WTC11 (cell line): ENCODE data around the gene CFDP1. TPM values are rescaled to one million over a fixed set of nuclear protein-coding genes. Genes with fewer than 3 reads are reported as not detected.

Experiments
- ATAC-seq: fragments of 200-7000 bp; cut with Tn5 transposase; 2 replicates; pipeline ENCODE4 v1.10.0; 2021; ENCODE audit warnings: mild to moderate bottlenecking, moderate library complexity
- CTCF ChIA-PET: fragments of 300-600 bp; sonication (Branson Sonifier 250); formaldehyde crosslinking; loops from one replicate; lab custom pipeline; 2021; ENCODE audit warnings: antibody characterized with exemption; lab: Charles Lee
- POLR2A ChIA-PET: fragments of 350-600 bp; sonication (Branson Sonifier 250); formaldehyde crosslinking; loops from one replicate; lab custom pipeline; 2021; ENCODE audit warnings: antibody characterized with exemption; lab: Charles Lee
- DNase-seq: peaks from one replicate; pipeline ENCODE4 v3.0.0; 2021; ENCODE audit warnings: low spot score
- H3K27ac Mint-ChIP-seq: 2 replicates; pipeline ENCODE4 v1.8.0; 2021; ENCODE audit warnings: mixed read lengths
- H3K27me3 Mint-ChIP-seq: 2 replicates; pipeline ENCODE4 v1.8.0; 2021; ENCODE audit warnings: low read depth, mild to moderate bottlenecking, moderate library complexity, mixed read lengths
- H3K36me3 Mint-ChIP-seq: 2 replicates; pipeline ENCODE4 v1.8.0; 2021; ENCODE audit warnings: mixed read lengths
- H3K4me1 Mint-ChIP-seq: 2 replicates; pipeline ENCODE4 v1.8.0; 2022; ENCODE audit warnings: mixed read lengths
- H3K4me3 Mint-ChIP-seq: 2 replicates; pipeline ENCODE4 v1.8.0; 2021; ENCODE audit warnings: mild to moderate bottlenecking, moderate library complexity, mixed read lengths
- H3K9me3 Mint-ChIP-seq: 2 replicates; pipeline ENCODE4 v1.8.0; 2021; ENCODE audit warnings: mixed read lengths
- ATF1 ChIP-seq: sonication (generic); formaldehyde crosslinking; IDR thresholded peaks from 2 replicates; pipeline ENCODE4 v1.8.1; 2023; ENCODE audit warnings: mild to moderate bottlenecking, moderate library complexity, missing genetic modification reagents
- CBFB ChIP-seq: sonication (generic); formaldehyde crosslinking; IDR thresholded peaks from 2 replicates; pipeline ENCODE4 v1.8.1; 2022; ENCODE audit warnings: mild to moderate bottlenecking, low read depth, missing genetic modification reagents
- ELF4 ChIP-seq: sonication (generic); formaldehyde crosslinking; IDR thresholded peaks from 2 replicates; pipeline ENCODE4 v1.8.1; 2022; ENCODE audit warnings: low read depth, mild to moderate bottlenecking, moderate library complexity, missing genetic modification reagents
- FOXJ3 ChIP-seq: sonication (generic); formaldehyde crosslinking; IDR thresholded peaks from 2 replicates; pipeline ENCODE4 v1.9.0; 2021; ENCODE audit warnings: missing genetic modification reagents, mild to moderate bottlenecking, borderline replicate concordance
- GRHL2 ChIP-seq: fragments of 250-450 bp; sonication (Bioruptor Pico); IDR thresholded peaks from 2 replicates; pipeline ENCODE4 v1.8.0; 2022; ENCODE audit warnings: mild to moderate bottlenecking, moderate library complexity; ENCODE audit not compliant: insufficient replicate concordance, severe bottlenecking
- NR1H2 ChIP-seq: sonication (generic); formaldehyde crosslinking; IDR thresholded peaks from 2 replicates; pipeline ENCODE4 v1.9.0; 2021; ENCODE audit warnings: mild to moderate bottlenecking, moderate library complexity, missing genetic modification reagents
- RORB ChIP-seq: fragments of 250-450 bp; sonication (Bioruptor Pico); IDR thresholded peaks from 2 replicates; pipeline ENCODE4 v1.9.0; 2021; ENCODE audit warnings: mild to moderate bottlenecking
- SMAD3 ChIP-seq: sonication (generic); formaldehyde crosslinking; IDR thresholded peaks from 2 replicates; pipeline ENCODE4 v1.8.0; 2022; ENCODE audit warnings: missing genetic modification reagents, mild to moderate bottlenecking, borderline replicate concordance
- TEAD4 ChIP-seq: sonication (generic); formaldehyde crosslinking; IDR thresholded peaks from 2 replicates; pipeline ENCODE4 v1.8.0; 2022; ENCODE audit warnings: mild to moderate bottlenecking, missing genetic modification reagents
- ZBTB21 ChIP-seq: sonication (generic); formaldehyde crosslinking; IDR thresholded peaks from 2 replicates; pipeline ENCODE4 v1.8.1; 2023; ENCODE audit warnings: mild to moderate bottlenecking, missing genetic modification reagents, borderline replicate concordance
- ZNF138 ChIP-seq: sonication (generic); formaldehyde crosslinking; conservative IDR thresholded peaks from 2 replicates; pipeline ENCODE4 v1.8.1; 2022; ENCODE audit warnings: mild to moderate bottlenecking, moderate library complexity, missing genetic modification reagents
- ZNF416 ChIP-seq: fragments of 250-450 bp; sonication (Bioruptor Pico); IDR thresholded peaks from 2 replicates; pipeline ENCODE4 v1.9.0; 2021; ENCODE audit warnings: mild to moderate bottlenecking, inconsistent platforms
- ZNF671 ChIP-seq: fragments of 250-450 bp; sonication (Bioruptor Pico); IDR thresholded peaks from 2 replicates; pipeline ENCODE4 v1.8.0; 2021; ENCODE audit warnings: mild to moderate bottlenecking
- total RNA-seq: library from RNA; stranded (reverse); gene quantifications from 3 replicates; pipeline ENCODE4 v1.2.3, GENCODE V29; 2021
- TF ChIP-seq, protein P1 (sequence below): sonication (generic); formaldehyde crosslinking; IDR thresholded peaks from 2 replicates; pipeline ENCODE4 v1.8.0; 2023; ENCODE audit warnings: missing genetic modification reagents, mild to moderate bottlenecking, borderline replicate concordance
- TF ChIP-seq, protein P2 (sequence below): sonication (generic); formaldehyde crosslinking; IDR thresholded peaks from 2 replicates; pipeline ENCODE4 v1.8.1; 2023; ENCODE audit warnings: mild to moderate bottlenecking, missing genetic modification reagents
- TF ChIP-seq, protein P3 (sequence below): sonication (generic); formaldehyde crosslinking; IDR thresholded peaks from 2 replicates; pipeline ENCODE4 v1.8.1; 2022; ENCODE audit warnings: mild to moderate bottlenecking, moderate library complexity, missing genetic modification reagents
- TF ChIP-seq, protein P4 (sequence below): fragments of 250-450 bp; sonication (Bioruptor Pico); IDR thresholded peaks from 2 replicates; pipeline ENCODE4 v2.1.2; 2022; ENCODE audit warnings: mild to moderate bottlenecking, moderate library complexity
- TF ChIP-seq, protein P5 (sequence below): fragments of 250-450 bp; sonication (Bioruptor Pico); conservative IDR thresholded peaks from 2 replicates; pipeline ENCODE4 v1.9.0; 2021; ENCODE audit warnings: mild to moderate bottlenecking
- TF ChIP-seq, protein P6 (sequence below): sonication (generic); formaldehyde crosslinking; IDR thresholded peaks from 2 replicates; pipeline ENCODE4 v1.8.0; 2022; ENCODE audit warnings: mild to moderate bottlenecking, missing genetic modification reagents

Gene CFDP1
- total RNA-seq, 1 experiment from 2014 or later = 79.2 TPM

DNA sequence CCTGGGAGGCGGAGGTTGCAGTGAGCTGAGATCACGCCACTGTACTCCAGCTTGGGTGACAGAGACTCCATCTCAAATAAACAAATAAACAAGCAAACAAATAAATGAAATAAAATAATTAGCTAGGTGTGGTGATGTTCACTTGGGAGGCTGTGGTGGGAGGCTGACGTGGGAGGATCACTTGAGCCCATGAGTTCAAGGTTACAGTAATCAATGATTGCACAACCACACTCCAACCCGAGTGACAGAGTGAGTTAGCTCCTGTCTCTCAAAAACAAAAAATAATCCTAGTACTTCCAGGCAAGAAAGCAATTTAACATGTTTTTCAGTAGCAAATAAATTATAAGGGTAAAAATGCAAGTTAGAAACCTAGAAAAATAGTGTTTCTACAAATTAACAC is 26.4 kb downstream of the CFDP1 start (continued):
- TF ChIP-seq, protein P1, sequence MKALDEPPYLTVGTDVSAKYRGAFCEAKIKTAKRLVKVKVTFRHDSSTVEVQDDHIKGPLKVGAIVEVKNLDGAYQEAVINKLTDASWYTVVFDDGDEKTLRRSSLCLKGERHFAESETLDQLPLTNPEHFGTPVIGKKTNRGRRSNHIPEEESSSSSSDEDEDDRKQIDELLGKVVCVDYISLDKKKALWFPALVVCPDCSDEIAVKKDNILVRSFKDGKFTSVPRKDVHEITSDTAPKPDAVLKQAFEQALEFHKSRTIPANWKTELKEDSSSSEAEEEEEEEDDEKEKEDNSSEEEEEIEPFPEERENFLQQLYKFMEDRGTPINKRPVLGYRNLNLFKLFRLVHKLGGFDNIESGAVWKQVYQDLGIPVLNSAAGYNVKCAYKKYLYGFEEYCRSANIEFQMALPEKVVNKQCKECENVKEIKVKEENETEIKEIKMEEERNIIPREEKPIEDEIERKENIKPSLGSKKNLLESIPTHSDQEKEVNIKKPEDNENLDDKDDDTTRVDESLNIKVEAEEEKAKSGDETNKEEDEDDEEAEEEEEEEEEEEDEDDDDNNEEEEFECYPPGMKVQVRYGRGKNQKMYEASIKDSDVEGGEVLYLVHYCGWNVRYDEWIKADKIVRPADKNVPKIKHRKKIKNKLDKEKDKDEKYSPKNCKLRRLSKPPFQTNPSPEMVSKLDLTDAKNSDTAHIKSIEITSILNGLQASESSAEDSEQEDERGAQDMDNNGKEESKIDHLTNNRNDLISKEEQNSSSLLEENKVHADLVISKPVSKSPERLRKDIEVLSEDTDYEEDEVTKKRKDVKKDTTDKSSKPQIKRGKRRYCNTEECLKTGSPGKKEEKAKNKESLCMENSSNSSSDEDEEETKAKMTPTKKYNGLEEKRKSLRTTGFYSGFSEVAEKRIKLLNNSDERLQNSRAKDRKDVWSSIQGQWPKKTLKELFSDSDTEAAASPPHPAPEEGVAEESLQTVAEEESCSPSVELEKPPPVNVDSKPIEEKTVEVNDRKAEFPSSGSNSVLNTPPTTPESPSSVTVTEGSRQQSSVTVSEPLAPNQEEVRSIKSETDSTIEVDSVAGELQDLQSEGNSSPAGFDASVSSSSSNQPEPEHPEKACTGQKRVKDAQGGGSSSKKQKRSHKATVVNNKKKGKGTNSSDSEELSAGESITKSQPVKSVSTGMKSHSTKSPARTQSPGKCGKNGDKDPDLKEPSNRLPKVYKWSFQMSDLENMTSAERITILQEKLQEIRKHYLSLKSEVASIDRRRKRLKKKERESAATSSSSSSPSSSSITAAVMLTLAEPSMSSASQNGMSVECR (CRISPR knock-in tag) = no peak
- no peak for TF ChIP-seq ZNF416 (CRISPR knock-in tag)
- TF ChIP-seq GRHL2 (CRISPR knock-in tag) = no peak
- no peak for TF ChIP-seq SMAD3 (CRISPR knock-in tag)
- TF ChIP-seq, protein P2, sequence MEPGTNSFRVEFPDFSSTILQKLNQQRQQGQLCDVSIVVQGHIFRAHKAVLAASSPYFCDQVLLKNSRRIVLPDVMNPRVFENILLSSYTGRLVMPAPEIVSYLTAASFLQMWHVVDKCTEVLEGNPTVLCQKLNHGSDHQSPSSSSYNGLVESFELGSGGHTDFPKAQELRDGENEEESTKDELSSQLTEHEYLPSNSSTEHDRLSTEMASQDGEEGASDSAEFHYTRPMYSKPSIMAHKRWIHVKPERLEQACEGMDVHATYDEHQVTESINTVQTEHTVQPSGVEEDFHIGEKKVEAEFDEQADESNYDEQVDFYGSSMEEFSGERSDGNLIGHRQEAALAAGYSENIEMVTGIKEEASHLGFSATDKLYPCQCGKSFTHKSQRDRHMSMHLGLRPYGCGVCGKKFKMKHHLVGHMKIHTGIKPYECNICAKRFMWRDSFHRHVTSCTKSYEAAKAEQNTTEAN (CRISPR knock-in tag) = no peak
- TF ChIP-seq TEAD4 (CRISPR knock-in tag) = no peak
- TF ChIP-seq CBFB (CRISPR knock-in tag) = no peak
- TF ChIP-seq, protein P3, sequence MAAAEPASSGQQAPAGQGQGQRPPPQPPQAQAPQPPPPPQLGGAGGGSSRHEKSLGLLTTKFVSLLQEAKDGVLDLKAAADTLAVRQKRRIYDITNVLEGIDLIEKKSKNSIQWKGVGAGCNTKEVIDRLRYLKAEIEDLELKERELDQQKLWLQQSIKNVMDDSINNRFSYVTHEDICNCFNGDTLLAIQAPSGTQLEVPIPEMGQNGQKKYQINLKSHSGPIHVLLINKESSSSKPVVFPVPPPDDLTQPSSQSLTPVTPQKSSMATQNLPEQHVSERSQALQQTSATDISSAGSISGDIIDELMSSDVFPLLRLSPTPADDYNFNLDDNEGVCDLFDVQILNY = no peak
- TF ChIP-seq, protein P4, sequence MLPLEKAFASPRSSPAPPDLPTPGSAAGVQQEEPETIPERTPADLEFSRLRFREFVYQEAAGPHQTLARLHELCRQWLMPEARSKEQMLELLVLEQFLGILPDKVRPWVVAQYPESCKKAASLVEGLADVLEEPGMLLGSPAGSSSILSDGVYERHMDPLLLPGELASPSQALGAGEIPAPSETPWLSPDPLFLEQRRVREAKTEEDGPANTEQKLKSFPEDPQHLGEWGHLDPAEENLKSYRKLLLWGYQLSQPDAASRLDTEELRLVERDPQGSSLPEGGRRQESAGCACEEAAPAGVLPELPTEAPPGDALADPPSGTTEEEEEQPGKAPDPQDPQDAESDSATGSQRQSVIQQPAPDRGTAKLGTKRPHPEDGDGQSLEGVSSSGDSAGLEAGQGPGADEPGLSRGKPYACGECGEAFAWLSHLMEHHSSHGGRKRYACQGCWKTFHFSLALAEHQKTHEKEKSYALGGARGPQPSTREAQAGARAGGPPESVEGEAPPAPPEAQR (CRISPR knock-in tag) = no peak
- TF ChIP-seq RORB (CRISPR knock-in tag) = no peak
- no peak for TF ChIP-seq NR1H2
- no peak for TF ChIP-seq FOXJ3 (CRISPR knock-in tag)

DNA sequence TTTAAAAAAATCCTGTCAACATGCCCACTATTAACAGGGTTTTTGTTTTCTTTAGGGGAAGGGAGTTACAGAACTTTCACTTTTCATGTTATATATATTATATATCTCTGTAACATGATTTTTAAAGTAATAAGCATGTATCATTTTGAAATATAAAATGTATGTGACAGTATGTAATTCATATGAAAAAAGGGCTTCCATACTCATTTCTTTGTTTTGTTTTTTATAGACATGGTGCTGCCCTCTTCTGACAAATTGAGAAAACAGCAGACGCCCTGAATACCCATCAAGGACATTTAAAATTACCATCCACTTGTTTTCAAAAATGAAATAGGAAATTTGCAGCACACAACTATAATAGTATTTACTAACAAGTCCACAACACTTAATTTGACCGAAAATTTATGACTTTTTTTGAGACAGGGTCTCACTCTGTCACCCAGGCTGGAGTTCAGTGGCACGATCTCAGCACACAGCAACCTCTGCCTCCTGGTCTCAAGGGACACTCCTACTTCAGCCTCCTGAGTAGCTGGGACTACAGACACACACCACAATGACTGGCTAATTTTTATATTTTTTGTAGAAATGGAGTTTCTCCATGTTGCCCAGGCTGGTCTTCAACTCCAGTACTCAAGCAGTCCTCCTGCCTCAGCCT is 30.4 kb downstream of the CFDP1 start:
- ATAC-seq (peak; percentile 56), DNase-seq (no peak)
- H3K36me3 Mint-ChIP-seq = peaks cover 29% of the 10 kb centered on the region
- H3K4me1 Mint-ChIP-seq = no peaks in the 10 kb centered on the region
- no peaks in the 10 kb centered on the region for H3K27me3 Mint-ChIP-seq
- ChIA-PET POLR2A (no interaction called here), CTCF (interaction anchor here (0.6 to 1.4 kb wide), 8 partner anchors 9 to 204 kb away, joined by 3 to 8 read pairs (median 3); no protein-coding TSS in a partner anchor)
- no peak overlapping the region for H3K4me3 Mint-ChIP-seq
- H3K27ac Mint-ChIP-seq = no peak overlapping the region
- H3K9me3 Mint-ChIP-seq = no peaks in the 10 kb centered on the region
- TF ChIP-seq, protein P5, sequence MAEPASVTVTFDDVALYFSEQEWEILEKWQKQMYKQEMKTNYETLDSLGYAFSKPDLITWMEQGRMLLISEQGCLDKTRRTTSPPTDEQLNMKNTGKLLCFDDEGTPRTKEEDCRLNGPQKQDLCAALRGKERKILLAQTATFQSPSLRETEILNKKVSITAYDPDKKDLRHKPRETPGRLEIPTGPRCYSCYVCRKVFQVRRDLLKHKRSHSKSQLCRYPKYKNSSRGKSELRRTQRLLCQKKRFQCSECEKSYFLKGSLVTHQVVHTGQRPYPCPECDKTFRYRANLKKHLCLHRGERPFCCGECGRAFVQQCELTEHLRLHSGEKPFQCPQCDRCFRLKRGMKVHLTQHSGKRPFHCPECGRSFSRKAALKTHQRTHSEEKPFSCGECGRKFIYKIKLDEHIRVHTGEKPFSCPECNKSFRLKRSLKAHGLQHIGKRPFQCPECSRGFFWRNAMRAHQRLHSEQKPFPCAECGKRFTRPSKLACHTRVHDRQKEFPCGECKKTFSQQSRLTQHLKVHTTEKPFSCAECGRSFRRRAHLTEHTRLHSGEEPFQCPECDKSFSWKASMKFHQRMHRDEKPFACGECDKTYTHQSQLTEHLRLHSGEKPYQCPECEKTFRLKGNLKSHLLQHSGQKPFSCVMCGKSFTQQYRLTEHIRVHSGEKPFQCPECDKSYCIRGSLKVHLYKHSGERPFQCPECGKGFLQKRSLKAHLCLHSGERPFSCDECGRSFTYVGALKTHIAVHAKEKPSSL (CRISPR knock-in tag) = no peak
- TF ChIP-seq ZNF416 (CRISPR knock-in tag) = no peak
- TF ChIP-seq, protein P6, sequence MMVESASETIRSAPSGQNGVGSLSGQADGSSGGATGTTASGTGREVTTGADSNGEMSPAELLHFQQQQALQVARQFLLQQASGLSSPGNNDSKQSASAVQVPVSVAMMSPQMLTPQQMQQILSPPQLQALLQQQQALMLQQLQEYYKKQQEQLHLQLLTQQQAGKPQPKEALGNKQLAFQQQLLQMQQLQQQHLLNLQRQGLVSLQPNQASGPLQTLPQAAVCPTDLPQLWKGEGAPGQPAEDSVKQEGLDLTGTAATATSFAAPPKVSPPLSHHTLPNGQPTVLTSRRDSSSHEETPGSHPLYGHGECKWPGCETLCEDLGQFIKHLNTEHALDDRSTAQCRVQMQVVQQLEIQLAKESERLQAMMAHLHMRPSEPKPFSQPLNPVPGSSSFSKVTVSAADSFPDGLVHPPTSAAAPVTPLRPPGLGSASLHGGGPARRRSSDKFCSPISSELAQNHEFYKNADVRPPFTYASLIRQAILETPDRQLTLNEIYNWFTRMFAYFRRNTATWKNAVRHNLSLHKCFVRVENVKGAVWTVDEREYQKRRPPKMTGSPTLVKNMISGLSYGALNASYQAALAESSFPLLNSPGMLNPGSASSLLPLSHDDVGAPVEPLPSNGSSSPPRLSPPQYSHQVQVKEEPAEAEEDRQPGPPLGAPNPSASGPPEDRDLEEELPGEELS (CRISPR knock-in tag) = no peak
- TF ChIP-seq, protein P1 (CRISPR knock-in tag) = no peak
- TF ChIP-seq ZNF138 = no peak
- TF ChIP-seq ATF1 (CRISPR knock-in tag) = no peak
- TF ChIP-seq ZNF671 (CRISPR knock-in tag) = no peak
- TF ChIP-seq ZBTB21 (CRISPR knock-in tag) = no peak
- no peak for TF ChIP-seq ELF4 (CRISPR knock-in tag)
